Prostate gland (tissue), 2 donors: ENCODE results near the gene SWSAP1. TPM values are rescaled to one million over a fixed set of nuclear protein-coding genes. Genes with fewer than 3 reads are reported as not detected.

ENCODE experiments used
- DNase-seq: peaks from one replicate; pipeline ENCODE4 v3.0.0-alpha.2; 2019; ENCODE audit warnings: low spot score
- H3K27ac ChIP-seq, 2 donors: fragments of 200-600 bp; sonication (generic); 2 replicates each; pipeline ENCODE4 v1.5.1; 2017 to 2019
- H3K27me3 ChIP-seq: fragments of 200-600 bp; sonication (generic); replicated peaks from 2 replicates; pipeline ENCODE4 v1.5.1; 2019; ENCODE audit not compliant: insufficient read depth
- H3K36me3 ChIP-seq, 2 donors: fragments of 200-600 bp; sonication (generic); 1 replicate in 1 of 2; 2 replicates in 1 of 2; pipeline versions ENCODE4 v1.5.1 to v1.8.1; 2017 to 2019
- H3K4me1 ChIP-seq: fragments of 200-600 bp; sonication (generic); replicated peaks from 2 replicates; pipeline ENCODE4 v1.5.1; 2019
- H3K4me3 ChIP-seq, 2 donors: fragments of 200-600 bp; sonication (generic); 2 replicates each; pipeline ENCODE4 v1.5.1; 2017 to 2019
- H3K9me3 ChIP-seq: fragments of 200-600 bp; sonication (generic); 2 replicates; pipeline ENCODE4 v1.5.1; 2017
- CTCF ChIP-seq, 4 experiments: fragments of 200-600 bp in 2 of 4; fragments of 450-650 bp in 2 of 4; sonication (generic) in 2 of 4; IDR thresholded peaks; 1 replicate in 3 of 4; 2 replicates in 1 of 4; pipeline ENCODE4 v1.5.1; 2016 to 2019; ENCODE audit warnings: antibody characterized with exemption in 4 of 4, mild to moderate bottlenecking in 2 of 4, moderate library complexity in 2 of 4
- POLR2A ChIP-seq: fragments of 450-650 bp; IDR thresholded peaks from one replicate; pipeline ENCODE4 v1.6.1; 2016; ENCODE audit warnings: antibody characterized with exemption, mild to moderate bottlenecking
- POLR2AphosphoS5 ChIP-seq: sonication (generic); formaldehyde crosslinking; IDR thresholded peaks from one replicate; pipeline ENCODE4 v1.6.1; 2017; ENCODE audit warnings: antibody characterized with exemption
- WGBS: methylation state at CpG from one replicate; pipeline ENCODE4 v1.1.5; 2018; 5-methylcytosine and 5-hydroxymethylcytosine counted together
- intact Hi-C: fragments of 100-400 bp; cut with DNase I; formaldehyde crosslinking; loops from one replicate; pipeline ENCODE4 v1.14.2; 2022
- total RNA-seq, 2 donors: library from RNA; depleted of rRNA; stranded (reverse); fragments of >200 nt; gene quantifications; one replicate each; pipeline ENCODE4 v1.1.0, GENCODE V29; 2016

SWSAP1 gene
- total RNA-seq, 2 donors from 2014 or later = 4.1 to 6.3 TPM

GRCh38 chr19:11373885-11374432, 507 bp upstream of the SWSAP1 start:
- peak overlapping the region; percentile 93 to 94 for H3K27ac ChIP-seq
- WGBS = 43% methylated on average over 11 of the region's 11 CpGs
- no peak for TF ChIP-seq POLR2A
- TF ChIP-seq POLR2AphosphoS5 = no peak
- no peak for TF ChIP-seq CTCF (IDR thresholded peaks at IDR 0.05)
- H3K27me3 ChIP-seq = no peaks in the 10 kb centered on the region
- H3K4me1 ChIP-seq = peaks cover 9% of the 10 kb centered on the region
- peaks cover 0 to 2% of the 10 kb centered on the region in 2 donors for H3K36me3 ChIP-seq
- intact Hi-C loops = no loop called here
- DNase-seq = no peak
- H3K4me3 ChIP-seq = peak overlapping the region; percentile 46 to 58
- H3K9me3 ChIP-seq = no peaks in the 10 kb centered on the region

- Histone ChIP-seq H3K27me3 (no peaks in the 10 kb centered on the region), H3K4me3 (peak overlapping the region; percentile 29 to 39), H3K4me1 (peaks cover 9% of the 10 kb centered on the region), H3K9me3 (no peaks in the 10 kb centered on the region), H3K36me3 (no peaks in the 10 kb centered on the region), H3K27ac (peak overlapping the region; percentile 89 to 94)
- WGBS = 6% methylated on average over 27 of the region's 27 CpGs
- TF ChIP-seq CTCF (IDR thresholded peaks at IDR 0.05) = peak in 1 of 4 experiments; percentile 5
- TF ChIP-seq POLR2AphosphoS5 = peak; percentile 56
- TF ChIP-seq POLR2A = peak; percentile 82
- intact Hi-C loops = loop anchor here (5.0 kb wide), 1 partner anchor 38 kb away; the partner anchor contains the start of gene RAB3D
- peak; percentile 41 for DNase-seq
Observed at GRCh38 chr19:11375143-11375948, 880 bp downstream of the SWSAP1 start.

- Histone ChIP-seq H3K27me3 (no peaks in the 10 kb centered on the region), H3K27ac (peak overlapping the region; percentile 60 to 94), H3K9me3 (no peaks in the 10 kb centered on the region), H3K36me3 (no peaks in the 10 kb centered on the region), H3K4me3 (no peak overlapping the region), H3K4me1 (peaks cover 15% of the 10 kb centered on the region)
- peak; percentile 54 for DNase-seq
- no peak for TF ChIP-seq CTCF (IDR thresholded peaks at IDR 0.05)
- TF ChIP-seq POLR2AphosphoS5 = no peak
- TF ChIP-seq POLR2A = peak; percentile 18
- intact Hi-C loops = loop anchor here (2.0 to 5.0 kb wide), 2 partner anchors 40 to 82 kb away; partner anchors contain the start of gene RAB3D
Observed at GRCh38 chr19:11377237-11377636, 2.8 kb downstream of the SWSAP1 start.

- no peak for DNase-seq
- Histone ChIP-seq H3K27me3 (no peaks in the 10 kb centered on the region), H3K9me3 (no peaks in the 10 kb centered on the region), H3K4me3 (no peak overlapping the region), H3K27ac (peak overlapping the region; percentile 60 to 94), H3K36me3 (no peaks in the 10 kb centered on the region), H3K4me1 (peaks cover 15% of the 10 kb centered on the region)
- intact Hi-C loops = loop anchor here (2.0 to 5.0 kb wide), 2 partner anchors 40 to 83 kb away; partner anchors contain the start of gene RAB3D
- WGBS = 96% methylated on average over 3 of the region's 3 CpGs
- TF ChIP-seq CTCF (IDR thresholded peaks at IDR 0.05) (no peak), POLR2AphosphoS5 (no peak), POLR2A (no peak)
Observed at GRCh38 chr19:11377756-11378155, 3.3 kb downstream of the SWSAP1 start.
